WTC11 (cell line): ENCODE measurements around the gene OBSL1. TPM values are rescaled to one million over a fixed set of nuclear protein-coding genes. Genes with fewer than 3 reads are reported as not detected.

Source experiments
- ATAC-seq: fragments of 200-7000 bp; cut with Tn5 transposase; 2 replicates; pipeline ENCODE4 v1.10.0; 2021; ENCODE audit warnings: mild to moderate bottlenecking, moderate library complexity
- CTCF ChIA-PET: fragments of 300-600 bp; sonication (Branson Sonifier 250); formaldehyde crosslinking; loops from one replicate; lab custom pipeline; 2021; ENCODE audit warnings: antibody characterized with exemption; lab: Charles Lee
- POLR2A ChIA-PET: fragments of 350-600 bp; sonication (Branson Sonifier 250); formaldehyde crosslinking; loops from one replicate; lab custom pipeline; 2021; ENCODE audit warnings: antibody characterized with exemption; lab: Charles Lee
- DNase-seq: peaks from one replicate; pipeline ENCODE4 v3.0.0; 2021; ENCODE audit warnings: low spot score
- H3K27ac Mint-ChIP-seq: 2 replicates; pipeline ENCODE4 v1.8.0; 2021; ENCODE audit warnings: mixed read lengths
- H3K27me3 Mint-ChIP-seq: 2 replicates; pipeline ENCODE4 v1.8.0; 2021; ENCODE audit warnings: low read depth, mild to moderate bottlenecking, moderate library complexity, mixed read lengths
- H3K36me3 Mint-ChIP-seq: 2 replicates; pipeline ENCODE4 v1.8.0; 2021; ENCODE audit warnings: mixed read lengths
- H3K4me1 Mint-ChIP-seq: 2 replicates; pipeline ENCODE4 v1.8.0; 2022; ENCODE audit warnings: mixed read lengths
- H3K4me3 Mint-ChIP-seq: 2 replicates; pipeline ENCODE4 v1.8.0; 2021; ENCODE audit warnings: mild to moderate bottlenecking, moderate library complexity, mixed read lengths
- H3K9me3 Mint-ChIP-seq: 2 replicates; pipeline ENCODE4 v1.8.0; 2021; ENCODE audit warnings: mixed read lengths
- CREM ChIP-seq: sonication (generic); formaldehyde crosslinking; IDR thresholded peaks from 2 replicates; pipeline ENCODE4 v1.8.1; 2022; ENCODE audit warnings: mild to moderate bottlenecking, missing genetic modification reagents, moderate library complexity
- EMX1 ChIP-seq: fragments of 250-450 bp; sonication (Bioruptor Pico); IDR thresholded peaks from 2 replicates; pipeline ENCODE4 v1.8.0; 2021; ENCODE audit warnings: mild to moderate bottlenecking
- FOXK1 ChIP-seq: sonication (generic); formaldehyde crosslinking; IDR thresholded peaks from 2 replicates; pipeline ENCODE4 v1.8.0; 2022; ENCODE audit warnings: mild to moderate bottlenecking, moderate library complexity, missing genetic modification reagents
- FOXP1 ChIP-seq: sonication (generic); formaldehyde crosslinking; IDR thresholded peaks from 2 replicates; pipeline ENCODE4 v1.8.0; 2022; ENCODE audit warnings: missing genetic modification reagents, mild to moderate bottlenecking, moderate library complexity, borderline replicate concordance
- GABPB1 ChIP-seq: sonication (generic); formaldehyde crosslinking; IDR thresholded peaks from 2 replicates; pipeline ENCODE4 v1.8.1; 2023; ENCODE audit warnings: mild to moderate bottlenecking, missing genetic modification reagents
- HMGA2 ChIP-seq: fragments of 250-450 bp; sonication (Bioruptor Pico); IDR thresholded peaks from 2 replicates; pipeline ENCODE4 v1.4.0; 2021; ENCODE audit warnings: mild to moderate bottlenecking, moderate library complexity
- MAX ChIP-seq: sonication (generic); formaldehyde crosslinking; IDR thresholded peaks from 2 replicates; pipeline ENCODE4 v1.8.0; 2022; ENCODE audit warnings: mild to moderate bottlenecking, missing genetic modification reagents
- NFATC4 ChIP-seq: fragments of 250-450 bp; sonication (Bioruptor Pico); IDR thresholded peaks from 2 replicates; pipeline ENCODE4 v1.9.0; 2021; ENCODE audit warnings: mild to moderate bottlenecking
- NFYB ChIP-seq: sonication (generic); formaldehyde crosslinking; conservative IDR thresholded peaks from 2 replicates; pipeline ENCODE4 v1.8.0; 2022; ENCODE audit warnings: low read depth, missing genetic modification reagents
- OVOL2 ChIP-seq: fragments of 250-450 bp; sonication (Bioruptor Pico); IDR thresholded peaks from 2 replicates; pipeline ENCODE4 v1.9.0; 2021; ENCODE audit warnings: mild to moderate bottlenecking, borderline replicate concordance
- PRDM15 ChIP-seq: sonication (generic); formaldehyde crosslinking; IDR thresholded peaks from 2 replicates; pipeline ENCODE4 v1.8.0; 2022; ENCODE audit warnings: missing genetic modification reagents
- SMAD4 ChIP-seq: sonication (generic); formaldehyde crosslinking; IDR thresholded peaks from 2 replicates; pipeline ENCODE4 v1.8.0; 2022; ENCODE audit warnings: mild to moderate bottlenecking, missing genetic modification reagents
- TEAD4 ChIP-seq: sonication (generic); formaldehyde crosslinking; IDR thresholded peaks from 2 replicates; pipeline ENCODE4 v1.8.0; 2022; ENCODE audit warnings: mild to moderate bottlenecking, missing genetic modification reagents
- ZNF121 ChIP-seq: sonication (generic); formaldehyde crosslinking; IDR thresholded peaks from 2 replicates; pipeline ENCODE4 v1.8.0; 2023; ENCODE audit warnings: missing genetic modification reagents
- ZNF138 ChIP-seq: sonication (generic); formaldehyde crosslinking; conservative IDR thresholded peaks from 2 replicates; pipeline ENCODE4 v1.8.1; 2022; ENCODE audit warnings: mild to moderate bottlenecking, moderate library complexity, missing genetic modification reagents
- ZNF396 ChIP-seq: fragments of 250-450 bp; sonication (Bioruptor Pico); IDR thresholded peaks from 2 replicates; pipeline ENCODE4 v1.8.0; 2021; ENCODE audit warnings: mild to moderate bottlenecking, moderate library complexity, borderline replicate concordance
- ZNF423 ChIP-seq: fragments of 250-450 bp; sonication (Bioruptor Pico); IDR thresholded peaks from 2 replicates; pipeline ENCODE4 v2.1.2; 2022; ENCODE audit warnings: mild to moderate bottlenecking, moderate library complexity
- ZNF671 ChIP-seq: fragments of 250-450 bp; sonication (Bioruptor Pico); IDR thresholded peaks from 2 replicates; pipeline ENCODE4 v1.8.0; 2021; ENCODE audit warnings: mild to moderate bottlenecking
- total RNA-seq: library from RNA; stranded (reverse); gene quantifications from 3 replicates; pipeline ENCODE4 v1.2.3, GENCODE V29; 2021
- TF ChIP-seq, protein P1 (sequence below): sonication (generic); formaldehyde crosslinking; IDR thresholded peaks from 2 replicates; pipeline ENCODE4 v1.8.1; 2022; ENCODE audit warnings: missing genetic modification reagents, borderline replicate concordance
- TF ChIP-seq, protein P2 (sequence below): sonication (generic); formaldehyde crosslinking; conservative IDR thresholded peaks from 2 replicates; pipeline ENCODE4 v1.8.1; 2022; ENCODE audit warnings: mild to moderate bottlenecking, missing genetic modification reagents
- TF ChIP-seq, protein P3 (sequence below): sonication (generic); formaldehyde crosslinking; IDR thresholded peaks from 2 replicates; pipeline ENCODE4 v1.8.1; 2023; ENCODE audit warnings: mild to moderate bottlenecking, missing genetic modification reagents, moderate library complexity
- TF ChIP-seq, protein P4 (sequence below): sonication (generic); formaldehyde crosslinking; IDR thresholded peaks from 2 replicates; pipeline ENCODE4 v1.8.0; 2022; ENCODE audit warnings: mild to moderate bottlenecking, missing genetic modification reagents

The OBSL1 gene
- total RNA-seq, 1 experiment from 2014 or later, result 159 TPM

DNA sequence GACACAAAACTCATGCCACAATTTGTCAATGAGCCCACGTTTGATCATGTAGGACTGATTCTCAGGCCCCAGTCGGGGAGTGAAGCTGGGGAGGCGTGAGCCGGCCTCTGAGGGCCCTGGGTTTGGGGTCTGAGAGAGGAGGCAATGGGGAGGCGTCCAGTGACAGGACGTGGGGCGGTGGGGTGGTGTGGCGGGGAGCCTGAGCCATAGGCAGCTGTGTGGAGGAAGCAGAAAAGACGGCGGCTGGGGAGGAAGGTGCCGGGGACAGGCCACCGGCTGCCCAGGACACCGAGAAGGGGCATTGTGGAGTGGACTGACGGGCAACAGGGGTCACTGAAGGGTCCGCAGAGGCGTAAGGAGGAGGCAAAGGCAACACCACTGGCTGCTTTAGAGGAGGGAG, 34.9 kb downstream of the OBSL1 start (continued):
- TF ChIP-seq, protein P1, sequence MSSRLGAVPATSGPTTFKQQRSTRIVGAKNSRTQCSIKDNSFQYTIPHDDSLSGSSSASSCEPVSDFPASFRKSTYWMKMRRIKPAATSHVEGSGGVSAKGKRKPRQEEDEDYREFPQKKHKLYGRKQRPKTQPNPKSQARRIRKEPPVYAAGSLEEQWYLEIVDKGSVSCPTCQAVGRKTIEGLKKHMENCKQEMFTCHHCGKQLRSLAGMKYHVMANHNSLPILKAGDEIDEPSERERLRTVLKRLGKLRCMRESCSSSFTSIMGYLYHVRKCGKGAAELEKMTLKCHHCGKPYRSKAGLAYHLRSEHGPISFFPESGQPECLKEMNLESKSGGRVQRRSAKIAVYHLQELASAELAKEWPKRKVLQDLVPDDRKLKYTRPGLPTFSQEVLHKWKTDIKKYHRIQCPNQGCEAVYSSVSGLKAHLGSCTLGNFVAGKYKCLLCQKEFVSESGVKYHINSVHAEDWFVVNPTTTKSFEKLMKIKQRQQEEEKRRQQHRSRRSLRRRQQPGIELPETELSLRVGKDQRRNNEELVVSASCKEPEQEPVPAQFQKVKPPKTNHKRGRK (CRISPR knock-in tag), result no peak
- TF ChIP-seq ZNF121 (CRISPR knock-in tag) (no peak), OVOL2 (CRISPR knock-in tag) (no peak), GABPB1 (CRISPR knock-in tag) (no peak)
- TF ChIP-seq, all 79 proteins: peak for 0

DNA sequence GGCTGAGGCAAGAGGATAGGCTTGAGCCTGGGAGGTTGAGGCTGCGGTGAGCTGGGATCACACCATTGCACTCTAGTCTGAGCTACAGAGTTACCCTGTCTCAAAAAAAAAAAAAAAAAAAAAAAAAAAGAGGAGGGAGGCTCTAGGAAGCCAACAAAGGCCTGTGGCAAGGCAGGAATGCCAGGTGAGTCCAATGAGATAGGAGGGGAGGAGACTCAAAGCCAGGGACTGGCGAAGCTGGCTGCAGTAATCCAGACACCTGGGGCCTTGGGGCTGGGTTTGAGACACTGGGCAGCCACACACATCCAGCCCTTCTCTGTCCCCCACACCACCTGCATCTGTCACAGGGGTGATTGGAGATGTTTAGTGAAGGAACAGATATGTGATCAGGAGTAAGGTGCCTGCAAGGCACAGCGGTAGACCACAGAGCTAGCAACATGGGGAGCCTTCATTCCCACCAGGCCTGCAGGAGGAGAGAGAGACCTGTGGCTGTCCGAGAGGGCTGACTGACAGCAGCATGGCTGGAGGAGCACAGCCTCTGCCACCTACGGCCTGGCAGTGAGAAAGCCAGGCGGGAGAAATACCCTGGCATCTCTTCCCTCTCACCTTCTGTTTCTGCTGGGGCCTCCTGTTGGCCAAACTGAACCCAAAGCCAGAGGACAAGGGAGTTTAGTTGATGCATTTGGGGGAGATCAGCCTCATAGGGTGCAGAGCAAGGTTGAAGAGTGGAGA, 37.2 kb downstream of the OBSL1 start:
- Mint-ChIP-seq H3K27ac (no peak overlapping the region), H3K36me3 (peaks cover 5% of the 10 kb centered on the region; the same call in 1 of the 2 replicates), H3K9me3 (no peaks in the 10 kb centered on the region), H3K27me3 (peaks cover 22% of the 10 kb centered on the region), H3K4me3 (no peak overlapping the region), H3K4me1 (peaks cover 32% of the 10 kb centered on the region)
- ChIA-PET CTCF (interaction anchor here (0.6 to 41.3 kb wide), 8 partner anchors 24 to 554 kb away, joined by 3 to 2316 read pairs (median 4); partner anchors contain the start of gene GMPPA), POLR2A (interaction anchor here (0.6 kb wide), 2 partner anchors 147 to 169 kb away, joined by 3 to 6 read pairs; no protein-coding TSS in a partner anchor)
- TF ChIP-seq ZNF671 (no peak), NFATC4 (CRISPR knock-in tag) (no peak), SMAD4 (CRISPR knock-in tag) (no peak), ZNF396 (no peak), FOXP1 (CRISPR knock-in tag) (no peak)
- TF ChIP-seq, protein P2, sequence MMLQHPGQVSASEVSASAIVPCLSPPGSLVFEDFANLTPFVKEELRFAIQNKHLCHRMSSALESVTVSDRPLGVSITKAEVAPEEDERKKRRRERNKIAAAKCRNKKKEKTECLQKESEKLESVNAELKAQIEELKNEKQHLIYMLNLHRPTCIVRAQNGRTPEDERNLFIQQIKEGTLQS (CRISPR knock-in tag), result no peak
- TF ChIP-seq, protein P1 (CRISPR knock-in tag), result no peak
- no peak for DNase-seq
- peak; percentile 6 for ATAC-seq

DNA sequence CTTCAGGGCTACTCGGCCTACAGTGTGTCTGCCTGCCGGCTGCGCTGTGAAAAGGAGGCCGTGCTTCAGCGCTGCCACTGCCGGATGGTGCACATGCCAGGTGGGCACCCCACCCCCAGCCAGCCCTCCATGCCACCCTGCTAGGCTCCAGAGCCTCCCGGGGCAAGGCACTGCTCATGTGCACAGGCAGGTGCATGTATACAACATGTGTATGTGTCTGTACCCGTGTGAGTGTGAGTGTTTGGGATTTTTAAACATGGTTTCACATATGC, 39.0 kb downstream of the OBSL1 start:
- TF ChIP-seq, protein P3, sequence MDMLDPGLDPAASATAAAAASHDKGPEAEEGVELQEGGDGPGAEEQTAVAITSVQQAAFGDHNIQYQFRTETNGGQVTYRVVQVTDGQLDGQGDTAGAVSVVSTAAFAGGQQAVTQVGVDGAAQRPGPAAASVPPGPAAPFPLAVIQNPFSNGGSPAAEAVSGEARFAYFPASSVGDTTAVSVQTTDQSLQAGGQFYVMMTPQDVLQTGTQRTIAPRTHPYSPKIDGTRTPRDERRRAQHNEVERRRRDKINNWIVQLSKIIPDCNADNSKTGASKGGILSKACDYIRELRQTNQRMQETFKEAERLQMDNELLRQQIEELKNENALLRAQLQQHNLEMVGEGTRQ (CRISPR knock-in tag), result no peak
- TF ChIP-seq NFYB (no peak), EMX1 (CRISPR knock-in tag) (no peak), ZNF423 (CRISPR knock-in tag) (no peak), TEAD4 (CRISPR knock-in tag) (no peak), MAX (CRISPR knock-in tag) (no peak), HMGA2 (no peak), ZNF138 (CRISPR knock-in tag) (no peak), FOXK1 (CRISPR knock-in tag) (no peak), NFATC4 (CRISPR knock-in tag) (no peak), CREM (no peak), PRDM15 (no peak)
- TF ChIP-seq, protein P4, sequence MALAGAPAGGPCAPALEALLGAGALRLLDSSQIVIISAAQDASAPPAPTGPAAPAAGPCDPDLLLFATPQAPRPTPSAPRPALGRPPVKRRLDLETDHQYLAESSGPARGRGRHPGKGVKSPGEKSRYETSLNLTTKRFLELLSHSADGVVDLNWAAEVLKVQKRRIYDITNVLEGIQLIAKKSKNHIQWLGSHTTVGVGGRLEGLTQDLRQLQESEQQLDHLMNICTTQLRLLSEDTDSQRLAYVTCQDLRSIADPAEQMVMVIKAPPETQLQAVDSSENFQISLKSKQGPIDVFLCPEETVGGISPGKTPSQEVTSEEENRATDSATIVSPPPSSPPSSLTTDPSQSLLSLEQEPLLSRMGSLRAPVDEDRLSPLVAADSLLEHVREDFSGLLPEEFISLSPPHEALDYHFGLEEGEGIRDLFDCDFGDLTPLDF (CRISPR knock-in tag), result no peak
- DNase-seq (no peak), ATAC-seq (no peak)
- H3K4me3 Mint-ChIP-seq, result no peak overlapping the region
- H3K4me1 Mint-ChIP-seq, result peaks cover 21% of the 10 kb centered on the region
- H3K9me3 Mint-ChIP-seq, result no peaks in the 10 kb centered on the region
- peaks cover 38% of the 10 kb centered on the region for H3K27me3 Mint-ChIP-seq
- H3K36me3 Mint-ChIP-seq, result no peaks in the 10 kb centered on the region
- no peak overlapping the region for H3K27ac Mint-ChIP-seq
- ChIA-PET CTCF (interaction anchor here (1.1 to 41.3 kb wide), 7 partner anchors 9 to 129 kb away, joined by 3 to 2316 read pairs (median 104); partner anchors contain the start of genes ASIC4 and GMPPA), POLR2A (no interaction called here)
